ENCODE data around the gene SEMA3B.

SEMA3B gene

DNA sequence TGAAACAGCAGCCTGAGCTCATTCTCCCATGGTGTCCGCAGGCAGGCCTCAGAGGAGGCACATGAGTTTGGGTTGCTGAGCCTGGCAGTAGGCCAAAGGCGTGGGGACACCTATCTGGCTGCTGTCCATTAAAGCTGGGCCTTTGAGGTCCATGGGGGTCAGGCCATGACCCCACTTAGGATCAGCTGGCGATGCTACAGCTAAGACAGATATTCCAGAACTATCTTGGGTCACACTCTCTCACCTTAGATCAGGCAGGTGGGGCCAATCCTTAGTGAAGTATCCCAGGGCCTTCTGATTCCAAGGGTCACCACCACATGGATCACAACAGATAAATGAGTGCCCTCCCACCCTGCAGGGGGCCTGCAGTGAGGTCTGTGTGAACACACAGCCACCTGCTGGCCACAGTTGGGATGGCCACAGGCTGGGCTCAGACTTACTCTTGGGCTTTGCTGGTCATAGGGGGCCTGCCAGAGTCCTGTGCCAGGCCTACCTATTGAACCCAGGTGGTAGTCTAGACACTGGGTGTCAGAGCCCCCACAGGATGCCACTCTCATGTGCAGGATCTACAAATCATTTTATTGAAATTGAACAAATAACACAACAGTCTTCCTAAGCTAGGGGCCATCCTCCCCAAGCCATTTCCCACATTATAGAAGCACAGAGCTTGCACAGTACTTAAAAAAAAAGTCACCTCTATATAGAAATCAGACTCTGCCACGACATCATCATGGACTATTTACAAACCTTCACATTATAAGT is 55.6 kb downstream of the SEMA3B start:
- no peaks in the 10 kb centered on the region for H3K9me3 ChIP-seq (ENCODE audit: control insufficient read depth, low read depth, low read length)
- H3K27ac ChIP-seq (ENCODE audit: low read length) = no peak overlapping the region
- H3K4me1 ChIP-seq (ENCODE audit: control insufficient read depth, low read depth, low read length) = peaks cover 18% of the 10 kb centered on the region
- H3K36me3 ChIP-seq (ENCODE audit: control insufficient read depth, low read depth, low read length) = peaks cover 5% of the 10 kb centered on the region
- no peaks in the 10 kb centered on the region for H3K27me3 ChIP-seq (ENCODE audit: control insufficient read depth, insufficient read depth, low read length)
- no peak overlapping the region for H3K4me3 ChIP-seq (ENCODE audit: low read length)
- no peak overlapping the region for H3K9ac ChIP-seq (ENCODE audit: low read length)

DNA sequence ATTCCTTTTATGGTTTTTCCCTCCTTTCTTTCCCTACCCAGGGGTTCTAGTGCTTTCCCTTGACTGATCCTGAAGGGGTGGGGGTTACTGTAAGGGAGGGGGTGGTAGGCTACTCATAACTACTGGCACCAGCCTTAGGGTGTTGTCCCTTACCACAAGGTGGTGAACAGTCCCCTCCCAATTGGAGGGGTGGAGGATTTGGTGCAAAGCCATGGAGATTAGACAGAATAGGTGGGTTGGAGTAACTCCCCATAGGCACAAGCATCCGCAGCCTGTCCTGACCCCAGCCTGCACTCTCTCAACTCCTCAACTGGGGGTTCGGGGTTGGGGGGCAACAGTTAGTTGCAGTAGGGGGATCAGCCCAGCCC is 56.1 kb downstream of the SEMA3B start:
- Histone ChIP-seq H3K4me3 (ENCODE audit: low read length) (no peak overlapping the region), H3K36me3 (ENCODE audit: control insufficient read depth, low read depth, low read length) (peaks cover 6% of the 10 kb centered on the region), H3K9me3 (ENCODE audit: control insufficient read depth, low read depth, low read length) (no peaks in the 10 kb centered on the region), H3K27me3 (ENCODE audit: control insufficient read depth, insufficient read depth, low read length) (no peaks in the 10 kb centered on the region), H3K27ac (ENCODE audit: low read length) (no peak overlapping the region), H3K4me1 (ENCODE audit: control insufficient read depth, low read depth, low read length) (peaks cover 18% of the 10 kb centered on the region), H3K9ac (ENCODE audit: low read length) (no peak overlapping the region)

DNA sequence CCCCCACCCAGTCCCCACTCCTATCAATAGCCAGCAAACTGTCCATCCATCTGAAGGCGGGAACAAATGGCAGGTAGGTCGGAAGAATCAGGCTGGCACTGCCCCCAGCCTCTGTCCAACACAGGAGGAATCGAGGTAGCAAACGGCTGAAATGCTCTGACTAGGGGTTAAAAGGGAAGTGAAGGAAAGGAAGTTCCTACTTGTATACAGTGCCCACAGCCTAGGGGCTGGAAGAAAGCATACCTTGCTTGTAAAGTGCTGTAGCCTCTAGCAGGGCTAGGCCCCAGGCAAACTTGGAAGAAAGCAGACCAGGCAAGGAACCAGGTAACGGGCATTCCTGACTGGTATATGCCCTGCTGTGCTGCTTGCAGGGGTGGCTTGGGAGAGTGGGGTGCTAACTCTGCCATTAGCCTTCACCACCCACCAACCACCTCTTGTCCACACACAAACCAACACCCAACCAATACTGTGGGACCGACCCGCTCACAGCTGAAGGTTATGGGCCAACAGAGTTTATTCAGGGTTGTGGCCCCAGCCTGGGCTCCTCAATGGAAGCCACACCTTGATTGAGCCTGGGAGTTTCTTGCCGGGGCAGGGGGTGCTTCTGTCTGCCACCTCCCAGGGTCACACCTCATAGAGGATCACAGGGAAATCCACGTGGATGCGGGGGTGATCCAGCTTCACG is 56.7 kb downstream of the SEMA3B start:
- no peaks in the 10 kb centered on the region for H3K9me3 ChIP-seq (ENCODE audit: control insufficient read depth, low read depth, low read length)

DNA sequence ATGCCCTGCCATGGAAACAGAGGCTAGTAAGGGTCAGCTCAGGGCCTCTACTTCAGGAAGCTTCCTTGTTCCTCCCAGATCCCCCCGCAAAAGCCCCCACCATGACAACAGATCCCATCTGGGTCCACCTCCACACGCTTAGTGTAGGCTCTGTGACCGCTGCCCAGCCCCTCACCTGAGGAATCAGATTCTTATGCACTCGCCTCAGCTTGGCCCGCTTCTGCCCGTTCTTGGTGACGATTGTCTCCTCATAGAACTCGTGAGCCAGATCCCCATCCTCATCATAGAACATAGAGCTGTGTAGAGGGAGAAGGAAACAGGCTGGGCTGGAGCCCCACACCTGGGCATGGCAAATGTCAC is 57.2 kb downstream of the SEMA3B start:
- Histone ChIP-seq H3K4me1 (ENCODE audit: control insufficient read depth, low read depth, low read length) (peaks cover 18% of the 10 kb centered on the region), H3K9me3 (ENCODE audit: control insufficient read depth, low read depth, low read length) (no peaks in the 10 kb centered on the region), H3K4me3 (ENCODE audit: low read length) (no peak overlapping the region), H3K27ac (ENCODE audit: low read length) (no peak overlapping the region), H3K9ac (ENCODE audit: low read length) (no peak overlapping the region), H3K36me3 (ENCODE audit: control insufficient read depth, low read depth, low read length) (peaks cover 17% of the 10 kb centered on the region), H3K27me3 (ENCODE audit: control insufficient read depth, insufficient read depth, low read length) (no peaks in the 10 kb centered on the region)

More for the DNA sequence above, 56.7 kb downstream of the SEMA3B start:
- no peak overlapping the region for H3K9ac ChIP-seq (ENCODE audit: low read length)
- H3K27ac ChIP-seq (ENCODE audit: low read length) = no peak overlapping the region
- no peaks in the 10 kb centered on the region for H3K27me3 ChIP-seq (ENCODE audit: control insufficient read depth, insufficient read depth, low read length)
- H3K36me3 ChIP-seq (ENCODE audit: control insufficient read depth, low read depth, low read length) = peaks cover 11% of the 10 kb centered on the region
- peaks cover 18% of the 10 kb centered on the region for H3K4me1 ChIP-seq (ENCODE audit: control insufficient read depth, low read depth, low read length)
- H3K4me3 ChIP-seq (ENCODE audit: low read length) = no peak overlapping the region

DNA sequence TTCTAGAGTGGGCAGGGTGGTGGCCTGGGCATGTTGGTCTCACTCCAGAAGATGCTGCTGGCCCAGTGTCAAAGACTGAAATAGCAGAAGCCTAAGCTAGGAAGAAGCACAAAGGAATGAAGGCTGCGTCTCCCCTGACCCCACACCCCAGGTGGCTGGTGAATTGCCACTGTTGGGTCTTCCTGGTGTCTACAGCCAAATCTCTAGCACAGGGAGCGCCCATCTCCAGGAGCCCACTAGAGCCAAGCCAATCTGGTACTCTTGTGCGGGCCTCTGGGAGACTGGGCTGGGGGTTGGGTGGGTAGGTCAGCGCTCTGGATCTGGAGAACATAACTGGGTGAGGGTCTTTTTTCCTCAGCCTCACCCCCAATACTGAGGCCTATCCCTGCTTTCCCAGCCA is 58.2 kb downstream of the SEMA3B start:
- Histone ChIP-seq H3K36me3 (ENCODE audit: control insufficient read depth, low read depth, low read length) (peaks cover 26% of the 10 kb centered on the region), H3K4me3 (ENCODE audit: low read length) (peak overlapping the region; percentile 90), H3K9ac (ENCODE audit: low read length) (peak overlapping the region; percentile 76), H3K4me1 (ENCODE audit: control insufficient read depth, low read depth, low read length) (peaks cover 18% of the 10 kb centered on the region), H3K27ac (ENCODE audit: low read length) (no peak overlapping the region), H3K27me3 (ENCODE audit: control insufficient read depth, insufficient read depth, low read length) (no peaks in the 10 kb centered on the region), H3K9me3 (ENCODE audit: control insufficient read depth, low read depth, low read length) (no peaks in the 10 kb centered on the region)

All from iPS-18a (cell line).